Transverse colon (tissue), 4 donors: Measurements from ENCODE around the gene PHF21A.

Experiments
- CTCF ChIP-seq, 5 experiments: fragments of 200-600 bp in 3 of 5; fragments of 450-650 bp in 2 of 5; sonication (generic) in 3 of 5; IDR thresholded peaks; 1 replicate in 2 of 5; 2 replicates in 3 of 5; pipeline ENCODE4 v1.5.1; 2016 to 2017; ENCODE audit warnings: antibody characterized with exemption in 5 of 5, inconsistent platforms in 3 of 5, mild to moderate bottlenecking in 2 of 5, moderate library complexity in 1 of 5
- EP300 ChIP-seq: sonication (generic); formaldehyde crosslinking; IDR thresholded peaks from one replicate; pipeline ENCODE4 v1.6.1; 2017; ENCODE audit warnings: antibody characterized with exemption, low read depth
- POLR2A ChIP-seq: fragments of 450-650 bp; IDR thresholded peaks from one replicate; pipeline ENCODE4 v1.6.1; 2016; ENCODE audit warnings: antibody characterized with exemption, mild to moderate bottlenecking, moderate library complexity
- POLR2AphosphoS5 ChIP-seq, 3 donors: sonication (generic); formaldehyde crosslinking; IDR thresholded peaks; one replicate each; pipeline ENCODE4 v1.6.1; 2016; ENCODE audit warnings: antibody characterized with exemption in 3 of 3

GRCh38 chr11:45884596-45885185 is 236.6 kb downstream of the PHF21A start:
- TF ChIP-seq CTCF (IDR thresholded peaks at IDR 0.05) (no peak), POLR2A (no peak), POLR2AphosphoS5 (IDR thresholded peaks at IDR 0.05) (no peak), EP300 (no peak)
